ENCODE results near the gene NCAM1.

The NCAM1 gene

DNA sequence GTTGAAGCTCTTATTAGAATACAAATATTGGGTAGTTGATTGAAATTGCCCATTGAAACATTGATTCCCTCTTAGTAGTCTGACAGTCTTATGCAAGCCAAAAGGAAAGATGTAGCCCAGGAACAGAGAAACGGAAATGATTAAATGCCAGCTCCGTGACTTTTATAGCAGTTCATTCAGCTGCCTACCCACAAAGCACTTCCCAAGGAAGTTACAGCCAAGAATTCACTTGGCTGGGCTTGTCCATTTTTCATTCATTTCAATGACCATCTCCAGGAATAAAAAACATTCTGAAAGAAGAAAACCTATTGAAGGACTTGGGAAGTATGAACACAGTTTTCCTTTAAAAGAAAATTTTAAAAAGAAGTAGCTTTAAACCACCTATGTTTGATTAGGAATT lies 62.0 kb downstream of the NCAM1 start:
- H3K4me2 ChIP-seq (ENCODE audit: low read length), result no peak overlapping the region
- no peak overlapping the region for H3K9ac ChIP-seq (ENCODE audit: low read length)
- no peaks in the 10 kb centered on the region for H4K20me1 ChIP-seq (ENCODE audit: insufficient read depth, low read length)
- H3K27ac ChIP-seq (ENCODE audit: low read length), result no peak overlapping the region
- no peak overlapping the region for H3K4me3 ChIP-seq (ENCODE audit: low read length)
- no peak for TF ChIP-seq EZH2phosphoT487 (IDR thresholded peaks at IDR 0.05; ENCODE audit: low read depth)
- H3K79me2 ChIP-seq (ENCODE audit: low read length), result no peaks in the 10 kb centered on the region
- H3K27me3 ChIP-seq (ENCODE audit: low read depth, low read length), result 0 out of 2 replicates have a peak, but pooled peaks cover 4% of the 10 kb centered on the region
- H3K36me3 ChIP-seq (replicated peaks; ENCODE audit: low read depth, low read length), result no peaks in the 10 kb centered on the region
- no peaks in the 10 kb centered on the region for H3K4me1 ChIP-seq (ENCODE audit: low read length)
- no peaks in the 10 kb centered on the region for H3K9me3 ChIP-seq (ENCODE audit: insufficient read depth, low read length)
- H2AFZ ChIP-seq (ENCODE audit: low read depth, low read length), result no peak overlapping the region

DNA sequence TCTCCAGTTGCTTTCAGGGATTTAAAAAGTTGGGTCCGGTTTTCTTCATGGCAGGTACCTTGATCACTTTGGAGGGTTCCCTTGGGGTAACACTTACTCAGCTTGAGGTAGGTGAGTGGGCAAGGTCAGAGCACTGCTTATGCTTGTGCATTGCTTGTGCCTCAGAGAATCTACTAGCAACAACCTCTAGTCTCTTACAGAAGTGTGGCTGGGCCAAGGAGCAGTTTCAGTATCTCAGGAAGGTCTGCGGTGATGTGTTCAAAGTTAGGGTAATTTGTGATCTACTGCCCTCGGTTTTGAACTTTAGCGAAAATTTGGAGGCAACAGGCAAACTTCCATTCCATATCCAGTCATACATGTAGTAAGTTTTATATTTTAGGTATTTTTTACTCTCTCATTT lies 62.8 kb downstream of the NCAM1 start:
- Histone ChIP-seq H2AFZ (ENCODE audit: low read depth, low read length) (no peak overlapping the region), H3K79me2 (ENCODE audit: low read length) (no peaks in the 10 kb centered on the region), H3K27ac (ENCODE audit: low read length) (no peak overlapping the region), H3K4me1 (ENCODE audit: low read length) (no peaks in the 10 kb centered on the region), H3K4me3 (ENCODE audit: low read length) (no peak overlapping the region), H4K20me1 (ENCODE audit: insufficient read depth, low read length) (no peaks in the 10 kb centered on the region), H3K27me3 (ENCODE audit: low read depth, low read length) (0 out of 2 replicates have a peak, but pooled peaks cover 4% of the 10 kb centered on the region), H3K9ac (ENCODE audit: low read length) (no peak overlapping the region), H3K9me3 (ENCODE audit: insufficient read depth, low read length) (no peaks in the 10 kb centered on the region), H3K4me2 (ENCODE audit: low read length) (no peak overlapping the region), H3K36me3 (replicated peaks; ENCODE audit: low read depth, low read length) (no peaks in the 10 kb centered on the region)
- no peak for TF ChIP-seq EZH2phosphoT487 (IDR thresholded peaks at IDR 0.05; ENCODE audit: low read depth)
- TF ChIP-seq, protein P1, sequence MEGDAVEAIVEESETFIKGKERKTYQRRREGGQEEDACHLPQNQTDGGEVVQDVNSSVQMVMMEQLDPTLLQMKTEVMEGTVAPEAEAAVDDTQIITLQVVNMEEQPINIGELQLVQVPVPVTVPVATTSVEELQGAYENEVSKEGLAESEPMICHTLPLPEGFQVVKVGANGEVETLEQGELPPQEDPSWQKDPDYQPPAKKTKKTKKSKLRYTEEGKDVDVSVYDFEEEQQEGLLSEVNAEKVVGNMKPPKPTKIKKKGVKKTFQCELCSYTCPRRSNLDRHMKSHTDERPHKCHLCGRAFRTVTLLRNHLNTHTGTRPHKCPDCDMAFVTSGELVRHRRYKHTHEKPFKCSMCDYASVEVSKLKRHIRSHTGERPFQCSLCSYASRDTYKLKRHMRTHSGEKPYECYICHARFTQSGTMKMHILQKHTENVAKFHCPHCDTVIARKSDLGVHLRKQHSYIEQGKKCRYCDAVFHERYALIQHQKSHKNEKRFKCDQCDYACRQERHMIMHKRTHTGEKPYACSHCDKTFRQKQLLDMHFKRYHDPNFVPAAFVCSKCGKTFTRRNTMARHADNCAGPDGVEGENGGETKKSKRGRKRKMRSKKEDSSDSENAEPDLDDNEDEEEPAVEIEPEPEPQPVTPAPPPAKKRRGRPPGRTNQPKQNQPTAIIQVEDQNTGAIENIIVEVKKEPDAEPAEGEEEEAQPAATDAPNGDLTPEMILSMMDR (IDR thresholded peaks at IDR 0.05; ENCODE audit: low read depth, low read length), result no peak

DNA sequence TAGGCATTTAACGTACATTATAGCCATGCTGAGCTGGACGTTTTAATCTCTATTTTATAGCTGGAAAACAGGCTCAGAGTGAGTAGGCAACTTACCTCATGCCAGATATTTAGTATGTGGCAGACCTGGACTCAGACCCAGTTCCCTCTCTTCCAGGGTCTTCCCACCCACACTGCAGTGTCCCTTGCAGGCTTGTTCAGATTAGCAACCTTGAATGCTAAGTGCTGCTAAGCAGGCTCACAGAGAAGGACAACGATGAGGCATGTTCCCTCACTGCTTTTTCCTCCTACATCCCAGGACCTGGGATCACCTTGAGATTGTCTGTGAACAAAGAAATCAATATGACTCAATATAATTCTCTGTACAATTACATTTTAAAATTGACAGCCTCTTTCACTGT lies 65.6 kb downstream of the NCAM1 start:
- H3K79me2 ChIP-seq (ENCODE audit: low read length), result no peaks in the 10 kb centered on the region
- no peak overlapping the region for H3K4me3 ChIP-seq (ENCODE audit: low read length)
- H3K9ac ChIP-seq (ENCODE audit: low read length), result no peak overlapping the region
- H3K36me3 ChIP-seq (replicated peaks; ENCODE audit: low read depth, low read length), result no peaks in the 10 kb centered on the region
- H3K27me3 ChIP-seq (ENCODE audit: low read depth, low read length), result 0 out of 2 replicates have a peak, but pooled peaks cover 4% of the 10 kb centered on the region
- no peaks in the 10 kb centered on the region for H3K9me3 ChIP-seq (ENCODE audit: insufficient read depth, low read length)
- TF ChIP-seq, protein P1 (IDR thresholded peaks at IDR 0.05; ENCODE audit: low read depth, low read length), result no peak
- no peak for TF ChIP-seq EZH2phosphoT487 (IDR thresholded peaks at IDR 0.05; ENCODE audit: low read depth)
- H3K4me1 ChIP-seq (ENCODE audit: low read length), result no peaks in the 10 kb centered on the region
- no peak overlapping the region for H3K27ac ChIP-seq (ENCODE audit: low read length)
- no peaks in the 10 kb centered on the region for H4K20me1 ChIP-seq (ENCODE audit: insufficient read depth, low read length)
- H2AFZ ChIP-seq (ENCODE audit: low read depth, low read length), result no peak overlapping the region
- H3K4me2 ChIP-seq (ENCODE audit: low read length), result no peak overlapping the region

DNA sequence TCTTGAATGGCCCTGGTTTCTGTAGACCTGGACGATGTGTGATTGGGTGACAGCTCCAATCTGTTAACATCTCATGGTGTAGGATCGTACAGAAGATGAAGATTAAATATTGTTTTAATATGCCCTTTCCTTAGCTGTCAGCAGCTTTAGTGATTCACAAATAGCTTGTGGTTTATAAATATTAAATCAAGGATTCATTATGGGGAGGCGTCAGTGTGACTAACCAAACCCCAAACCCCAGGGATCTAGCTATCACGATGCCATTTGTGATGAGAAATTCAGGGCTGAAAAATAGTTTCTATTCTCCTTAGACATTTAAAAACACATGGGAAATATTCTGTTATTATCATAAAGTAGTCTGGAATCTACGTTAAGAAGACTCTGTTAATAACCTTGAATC lies 73.4 kb downstream of the NCAM1 start:
- H3K79me2 ChIP-seq (ENCODE audit: low read length), result no peaks in the 10 kb centered on the region
- no peak overlapping the region for H3K9ac ChIP-seq (ENCODE audit: low read length)
- no peak overlapping the region for H2AFZ ChIP-seq (ENCODE audit: low read depth, low read length)
- H3K4me1 ChIP-seq (ENCODE audit: low read length), result no peaks in the 10 kb centered on the region
- no peaks in the 10 kb centered on the region for H4K20me1 ChIP-seq (ENCODE audit: insufficient read depth, low read length)
- H3K4me3 ChIP-seq (ENCODE audit: low read length), result no peak overlapping the region
- H3K36me3 ChIP-seq (replicated peaks; ENCODE audit: low read depth, low read length), result no peaks in the 10 kb centered on the region
- TF ChIP-seq EZH2phosphoT487 (IDR thresholded peaks at IDR 0.05; ENCODE audit: low read depth), result no peak
- TF ChIP-seq, protein P1 (IDR thresholded peaks at IDR 0.05; ENCODE audit: low read depth, low read length), result no peak
- no peak overlapping the region for H3K27ac ChIP-seq (ENCODE audit: low read length)
- H3K27me3 ChIP-seq (ENCODE audit: low read depth, low read length), result 0 out of 2 replicates have a peak, but pooled peaks cover 3% of the 10 kb centered on the region
- H3K9me3 ChIP-seq (ENCODE audit: insufficient read depth, low read length), result no peaks in the 10 kb centered on the region
- no peak overlapping the region for H3K4me2 ChIP-seq (ENCODE audit: low read length)
